ENCODE measurements around the gene GRIA1.

GRCh38 chr5:153807801-153808200 lies 317.3 kb downstream of the GRIA1 start:
- TF ChIP-seq CTCF (IDR thresholded peaks at IDR 0.05) (no peak), POLR2A (IDR thresholded peaks at IDR 0.05) (no peak), EP300 (IDR thresholded peaks at IDR 0.05) (no peak)
